Medulla oblongata (tissue), 1 donor: ENCODE results near the gene IRF8.
"Not testable (repeated sequence)": the region's sequence is repeated elsewhere in the genome, so short reads cannot be mapped to it uniquely, and the experiment has no call there.

Experiments used
- DNase-seq: peaks from one replicate; pipeline ENCODE4 v3.0.0-alpha.2; 2015; ENCODE audit errors: extremely low spot score

Gene IRF8, protein sequence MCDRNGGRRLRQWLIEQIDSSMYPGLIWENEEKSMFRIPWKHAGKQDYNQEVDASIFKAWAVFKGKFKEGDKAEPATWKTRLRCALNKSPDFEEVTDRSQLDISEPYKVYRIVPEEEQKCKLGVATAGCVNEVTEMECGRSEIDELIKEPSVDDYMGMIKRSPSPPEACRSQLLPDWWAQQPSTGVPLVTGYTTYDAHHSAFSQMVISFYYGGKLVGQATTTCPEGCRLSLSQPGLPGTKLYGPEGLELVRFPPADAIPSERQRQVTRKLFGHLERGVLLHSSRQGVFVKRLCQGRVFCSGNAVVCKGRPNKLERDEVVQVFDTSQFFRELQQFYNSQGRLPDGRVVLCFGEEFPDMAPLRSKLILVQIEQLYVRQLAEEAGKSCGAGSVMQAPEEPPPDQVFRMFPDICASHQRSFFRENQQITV

DNA sequence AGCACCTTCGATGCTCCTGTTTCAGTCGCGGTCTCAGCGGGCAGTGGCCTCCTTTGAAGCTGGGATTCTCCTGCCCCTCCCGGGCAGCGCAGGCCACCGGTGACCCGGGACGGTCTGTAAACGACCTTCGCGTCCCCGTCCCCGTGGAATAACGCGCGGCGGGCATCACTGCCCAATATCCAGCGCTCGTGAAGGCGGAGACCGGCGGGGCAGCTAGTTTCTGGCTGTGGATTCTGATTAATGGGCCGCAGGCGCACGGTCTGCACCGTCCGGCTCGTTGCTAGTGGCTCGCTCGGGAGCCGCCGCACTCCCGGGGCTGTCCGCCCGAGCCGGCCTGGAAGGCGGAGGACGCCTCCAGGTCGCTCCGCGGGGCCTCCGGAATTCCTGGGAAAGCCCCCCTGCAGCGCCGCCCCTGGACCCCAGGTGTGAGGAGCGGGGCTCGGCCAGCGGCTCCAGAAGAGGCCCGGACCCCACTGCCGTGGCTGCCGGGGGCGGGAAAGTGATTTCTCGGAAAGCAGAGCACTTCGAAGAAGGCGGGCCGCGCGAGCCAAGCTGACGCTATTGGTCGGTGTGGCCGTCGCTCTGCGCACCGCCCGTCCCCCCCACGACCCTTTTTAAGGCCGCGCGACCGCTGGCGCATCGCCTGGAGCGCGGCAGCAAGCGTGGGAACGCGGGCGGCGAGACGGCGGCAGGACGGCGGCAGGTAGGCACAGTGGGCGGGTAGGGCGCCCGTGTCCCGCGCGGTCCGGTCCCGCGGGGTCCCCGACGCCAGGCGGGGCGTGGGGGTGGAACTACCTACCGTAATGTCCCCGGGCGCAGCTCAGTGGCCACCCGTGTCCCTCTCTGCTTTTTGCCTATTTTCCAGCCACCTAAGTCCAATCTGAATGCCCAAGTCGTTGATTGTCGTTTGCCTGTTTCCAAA lies at the start of gene IRF8:
TSS of gene IRF8 (plus strand) at position 642 of the 922 bp plus-strand sequence. CDS start 3,854 bp downstream, outside the sequence.
- DNase-seq: peak; percentile 65

DNA sequence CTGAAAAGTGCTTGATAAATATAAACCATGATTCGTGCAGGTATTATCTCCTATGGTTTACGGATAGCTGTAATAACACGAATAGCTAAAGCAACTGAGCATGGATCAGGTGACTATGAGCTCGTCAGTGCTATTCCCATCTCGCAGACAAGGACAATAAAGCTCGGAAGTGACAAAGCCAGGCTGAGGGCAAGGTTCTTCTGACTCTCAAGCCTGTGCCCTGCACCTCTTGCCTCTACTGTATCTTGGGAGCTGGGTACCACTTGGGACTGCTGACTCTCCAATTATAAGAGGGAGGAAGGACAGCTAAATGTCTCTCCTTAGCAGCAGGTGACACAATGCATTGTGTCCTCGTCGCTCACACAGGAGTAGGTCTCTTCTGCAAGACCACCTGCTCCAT lies 49.6 kb upstream of the IRF8 start:
- DNase-seq: no peak

DNA sequence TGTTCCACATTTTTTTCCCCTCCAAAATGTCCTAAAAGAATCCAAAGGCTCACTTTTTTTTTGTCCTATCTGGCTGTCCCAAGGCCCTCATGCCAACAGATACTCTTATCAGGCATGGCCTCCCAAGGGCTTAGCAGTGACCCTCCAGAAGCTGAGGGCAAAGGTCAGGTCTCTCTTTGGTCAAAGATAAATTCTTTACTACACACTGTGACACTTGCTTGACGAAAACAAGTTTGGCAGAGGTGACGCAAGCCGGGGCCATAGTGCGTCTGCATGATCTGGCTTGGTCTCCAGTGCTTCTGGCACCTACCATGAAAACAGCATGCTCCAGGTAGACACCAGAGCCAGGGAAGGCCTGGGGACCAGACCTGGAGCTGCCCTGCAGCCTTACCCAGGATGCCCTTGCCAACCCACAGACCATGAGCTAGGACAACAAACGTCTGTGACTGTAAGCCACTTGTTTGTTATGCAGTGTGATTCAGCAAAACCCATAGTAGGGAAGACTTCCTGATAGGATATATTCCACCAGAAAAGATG lies 48.5 kb upstream of the IRF8 start:
- no peak for DNase-seq

DNA sequence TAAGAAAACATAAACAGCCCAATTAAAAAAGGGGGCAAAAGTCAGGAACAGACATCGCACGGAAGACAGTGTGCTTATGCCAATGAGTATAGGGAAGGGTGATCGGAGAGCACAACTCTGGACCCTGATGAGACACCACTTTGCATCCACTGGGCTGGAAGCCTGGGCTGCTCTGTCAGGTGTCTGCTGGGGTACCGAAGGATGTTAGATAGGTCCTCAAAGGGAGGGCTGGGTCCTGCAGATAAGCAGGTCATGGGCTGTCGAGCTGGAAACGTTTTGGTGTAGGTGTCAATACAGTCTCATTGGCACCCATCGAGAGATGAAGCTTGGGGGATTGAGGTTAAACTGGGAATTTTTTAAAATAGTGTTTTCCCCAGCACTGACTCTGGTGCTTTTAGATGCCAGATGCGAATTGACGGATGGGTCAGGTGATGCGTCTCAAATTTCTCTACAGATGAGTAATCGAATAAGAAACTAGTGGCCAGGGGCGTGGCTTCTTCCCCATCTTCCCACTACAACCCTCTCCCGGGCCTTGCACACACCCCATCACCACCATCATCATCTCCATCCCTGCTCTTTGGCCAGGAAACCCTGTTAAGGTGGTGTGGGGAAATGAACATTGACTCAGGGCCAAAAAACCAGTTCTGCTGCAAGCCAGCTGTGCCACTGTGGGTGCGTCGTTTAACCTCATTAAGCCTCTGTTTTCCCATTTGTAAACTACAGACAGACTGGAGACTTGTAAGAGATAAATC lies 47.8 kb upstream of the IRF8 start:
- no peak for DNase-seq

DNA sequence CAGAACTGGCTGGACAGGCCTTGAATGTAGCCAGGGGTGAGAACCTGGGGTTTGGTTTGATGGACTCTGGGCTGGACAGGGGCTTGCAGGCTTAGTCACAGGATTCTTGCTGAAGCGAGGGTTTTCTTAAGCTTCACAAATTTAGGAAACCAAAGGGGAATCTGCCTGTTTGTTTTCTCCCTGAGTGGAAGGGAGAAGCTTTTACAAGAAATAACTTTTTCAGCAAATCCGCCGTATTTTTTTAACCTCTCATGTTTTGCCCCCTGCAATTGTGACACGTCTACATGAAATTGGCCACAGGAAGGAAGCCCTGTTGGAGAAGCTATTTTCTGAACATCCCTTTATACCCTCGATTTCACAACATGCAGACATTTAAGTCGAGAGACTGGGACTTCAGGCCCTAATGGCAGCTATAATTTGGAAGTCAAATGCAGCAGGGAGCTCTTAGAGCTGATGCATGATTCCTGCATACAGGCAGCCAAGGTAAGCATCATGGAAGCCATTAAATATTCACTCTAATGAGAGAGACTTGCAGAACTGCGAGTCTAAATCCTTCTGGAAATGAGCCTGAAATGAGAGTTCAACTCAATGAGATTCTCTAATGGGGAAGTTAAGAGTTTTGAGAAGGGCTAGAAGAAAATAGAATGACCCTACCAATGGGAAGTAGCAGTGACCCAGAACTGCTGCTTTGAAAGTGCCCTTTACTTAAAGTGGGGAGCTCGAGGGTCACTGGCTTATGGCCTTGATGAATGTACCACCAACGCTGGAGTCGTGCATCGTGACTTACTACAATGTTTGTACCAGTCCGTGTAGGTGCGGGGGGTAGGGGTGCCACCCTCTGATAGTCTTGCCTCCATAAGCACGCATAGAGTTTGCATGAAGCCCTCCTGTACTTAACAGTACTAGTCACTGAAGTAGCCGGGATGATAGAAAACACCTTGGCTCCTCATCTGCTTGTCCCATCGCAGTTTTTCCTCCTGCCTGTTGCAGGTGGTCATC lies 45.1 kb upstream of the IRF8 start:
- DNase-seq: peak; percentile 82

DNA sequence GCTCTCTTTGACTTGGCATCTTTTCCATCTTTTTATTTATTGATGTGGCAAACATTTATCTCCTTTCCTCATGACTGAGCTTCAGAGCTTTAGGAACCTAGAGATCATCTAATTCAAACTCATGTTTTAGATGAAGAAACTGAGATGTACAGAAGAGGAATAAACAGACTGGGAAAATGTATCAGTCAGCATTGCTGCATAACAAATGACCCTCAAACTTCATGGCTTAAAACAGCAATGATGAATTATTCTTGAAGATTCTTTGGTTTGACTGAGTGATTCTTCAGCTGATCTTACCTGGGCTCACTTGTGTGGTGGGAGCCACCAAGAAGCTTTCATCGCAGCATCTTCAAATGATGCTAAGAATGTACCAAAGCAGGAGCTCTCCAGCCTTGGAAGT lies 44.0 kb upstream of the IRF8 start:
- no peak for DNase-seq

DNA sequence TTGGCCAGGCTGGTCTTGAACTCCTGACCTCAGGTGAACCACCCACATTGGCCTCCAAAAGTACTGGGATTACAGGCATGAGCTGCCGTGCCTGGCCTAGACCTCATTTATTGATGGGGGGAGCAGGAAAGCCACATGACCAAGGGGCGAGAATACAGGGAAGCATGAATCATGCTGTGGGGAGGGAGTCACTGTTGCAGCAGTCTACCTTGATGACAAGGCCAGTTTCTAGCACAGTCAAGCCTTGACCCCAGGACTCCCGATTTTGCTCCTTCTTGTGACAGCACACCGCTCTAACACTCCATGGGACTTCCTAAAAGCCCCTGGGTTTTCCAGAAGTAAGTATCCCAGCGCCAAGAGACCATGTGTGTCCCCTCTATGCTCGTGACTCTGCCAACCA lies 42.9 kb upstream of the IRF8 start:
- DNase-seq: no peak

DNA sequence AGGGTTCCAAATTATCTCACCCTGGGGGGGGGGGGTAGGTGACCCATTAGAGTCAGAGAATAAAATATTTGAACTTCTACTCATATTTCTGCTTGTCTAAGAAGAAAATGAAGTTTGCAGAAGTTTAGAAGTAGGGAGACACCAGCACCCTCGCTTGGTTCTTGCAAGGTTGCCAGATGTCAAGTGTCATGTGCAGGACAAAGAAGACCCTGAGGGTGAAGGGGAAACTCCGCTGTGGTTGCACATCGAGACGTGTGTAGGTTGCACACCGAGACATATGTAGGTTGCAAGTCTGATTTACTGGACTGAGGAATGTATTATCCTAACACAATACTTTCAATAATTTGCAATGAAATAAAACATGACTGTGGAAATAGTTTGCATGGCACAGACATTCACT lies 42.4 kb upstream of the IRF8 start:
- no peak for DNase-seq

DNA sequence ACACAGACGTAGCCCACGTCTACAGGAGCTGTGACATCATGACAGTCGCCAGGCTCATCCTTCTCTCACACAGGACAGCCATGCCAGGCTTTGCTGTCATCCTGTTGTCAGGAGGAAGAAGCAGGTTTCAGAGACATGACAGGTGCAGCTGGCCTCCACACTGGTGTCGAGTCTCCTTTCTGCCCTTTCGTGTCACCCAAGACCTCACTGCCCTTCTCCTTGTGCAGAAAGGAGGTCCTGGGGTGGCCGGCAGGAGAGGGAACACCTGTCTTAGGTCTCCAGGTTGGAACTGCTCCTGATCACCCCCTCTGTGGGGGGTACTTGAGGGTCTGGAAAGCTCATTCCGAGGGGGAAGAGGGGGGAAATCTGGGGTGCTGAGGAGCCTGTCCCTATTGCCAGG lies 41.6 kb upstream of the IRF8 start:
- DNase-seq: no peak

DNA sequence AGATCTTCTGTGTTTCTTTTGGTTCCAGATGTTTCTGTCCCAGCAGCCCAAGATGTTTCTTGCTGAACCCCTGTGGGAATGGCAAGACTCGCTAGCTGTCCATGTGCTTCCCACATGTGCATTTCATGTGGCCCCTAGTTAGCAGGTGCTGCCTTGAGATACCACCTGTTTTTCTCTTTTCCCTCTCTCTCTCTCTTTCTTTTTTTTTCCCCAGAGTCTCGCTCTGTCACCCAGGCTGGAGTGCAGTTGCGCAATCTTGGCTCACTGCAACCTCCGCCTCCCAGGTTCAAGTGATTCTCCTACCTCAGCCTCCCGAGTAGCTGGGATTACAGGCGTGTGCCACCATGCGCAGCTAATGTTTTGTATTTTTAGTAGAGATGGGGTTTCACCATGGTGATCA lies 40.4 kb upstream of the IRF8 start:
- not testable (repeated sequence) for DNase-seq

DNA sequence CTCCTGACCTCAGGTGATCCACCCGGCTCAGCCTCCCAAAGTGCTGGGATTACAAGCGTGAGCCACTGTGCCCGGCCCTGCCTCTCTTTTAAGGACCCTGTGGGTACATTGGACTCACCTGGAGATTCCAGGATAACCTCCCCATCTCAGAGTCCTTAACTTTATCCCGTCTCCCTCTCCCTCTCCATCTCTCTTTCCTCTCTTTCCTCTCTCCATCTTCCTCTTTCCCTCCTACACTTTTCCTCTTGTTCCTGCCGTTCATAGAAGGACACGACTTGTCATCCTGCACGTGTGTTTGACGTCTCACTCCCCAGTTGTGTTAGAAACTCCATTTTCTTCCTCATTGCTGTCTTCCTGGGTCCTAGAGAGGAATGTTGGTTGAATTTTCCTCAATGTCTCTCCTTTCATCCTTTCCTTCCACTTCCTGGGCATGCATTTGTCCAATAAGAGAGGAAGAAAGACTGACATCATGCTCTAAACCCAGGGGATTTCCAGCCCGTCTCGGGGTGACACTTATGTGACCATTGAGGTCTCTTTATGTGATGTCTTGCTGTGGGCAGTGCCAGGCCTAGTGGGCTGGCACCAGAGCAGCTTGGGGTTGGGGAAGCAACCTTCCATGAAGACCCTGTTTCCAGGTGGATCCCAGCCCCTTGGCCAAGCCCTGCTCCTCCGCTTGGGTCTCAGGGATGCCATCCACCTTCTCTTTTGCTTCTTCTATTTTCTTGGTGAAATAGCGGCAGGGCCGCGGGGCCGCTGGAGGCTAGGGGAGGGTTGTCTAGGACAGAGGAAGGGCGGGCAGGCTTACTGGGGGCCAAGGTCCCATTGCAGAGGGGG lies 39.8 kb upstream of the IRF8 start:
- DNase-seq: no peak

DNA sequence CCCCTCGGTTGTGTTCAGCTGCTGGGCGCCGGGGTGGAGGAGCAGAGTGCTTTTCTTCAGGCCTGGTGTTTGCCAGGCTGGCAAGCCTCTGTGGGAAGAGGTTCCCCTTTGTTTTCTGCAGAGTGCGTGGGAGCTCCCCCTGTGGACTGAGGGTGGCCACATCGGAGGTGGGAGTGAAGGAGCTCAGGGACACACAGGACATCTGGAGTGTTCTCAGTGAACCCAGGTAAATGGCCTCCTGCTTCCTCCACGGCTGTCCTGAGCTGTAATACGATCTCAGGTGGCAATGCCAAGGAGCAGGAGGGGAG lies 39.2 kb upstream of the IRF8 start:
- DNase-seq: no peak

DNA sequence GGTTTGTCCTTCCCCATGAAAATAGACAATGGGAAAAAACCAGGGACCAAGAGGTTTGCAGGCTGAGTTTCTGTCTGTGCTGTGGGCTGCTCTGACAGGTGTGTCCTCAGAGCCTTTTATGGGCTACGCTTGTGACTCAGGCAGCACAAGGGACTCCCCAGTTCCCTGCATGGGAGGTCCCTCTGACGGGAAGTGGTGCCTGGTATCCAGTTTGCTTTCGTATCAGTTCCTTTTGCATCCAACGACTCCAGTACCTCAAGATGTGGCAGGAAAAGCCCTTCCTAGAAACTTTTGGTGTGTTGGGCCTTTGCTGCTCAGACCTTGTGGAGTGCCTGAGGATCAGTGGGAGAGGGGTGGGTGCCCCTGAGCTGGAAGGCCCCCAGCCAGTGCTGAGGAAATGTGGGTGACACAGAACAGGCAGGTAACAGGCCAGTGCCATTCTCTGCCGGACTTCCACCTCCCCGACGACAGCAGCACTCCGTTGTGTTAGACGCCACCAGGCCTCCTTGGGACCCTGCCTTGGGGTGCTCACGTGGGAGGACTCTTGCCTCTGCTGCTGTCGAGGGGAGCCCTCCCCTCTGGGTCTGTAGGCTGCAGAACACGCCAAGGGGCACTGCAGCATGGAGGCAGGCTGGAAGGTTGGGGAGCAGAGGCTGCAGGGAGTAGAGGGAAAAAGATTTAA lies 38.4 kb upstream of the IRF8 start:
- no peak for DNase-seq

DNA sequence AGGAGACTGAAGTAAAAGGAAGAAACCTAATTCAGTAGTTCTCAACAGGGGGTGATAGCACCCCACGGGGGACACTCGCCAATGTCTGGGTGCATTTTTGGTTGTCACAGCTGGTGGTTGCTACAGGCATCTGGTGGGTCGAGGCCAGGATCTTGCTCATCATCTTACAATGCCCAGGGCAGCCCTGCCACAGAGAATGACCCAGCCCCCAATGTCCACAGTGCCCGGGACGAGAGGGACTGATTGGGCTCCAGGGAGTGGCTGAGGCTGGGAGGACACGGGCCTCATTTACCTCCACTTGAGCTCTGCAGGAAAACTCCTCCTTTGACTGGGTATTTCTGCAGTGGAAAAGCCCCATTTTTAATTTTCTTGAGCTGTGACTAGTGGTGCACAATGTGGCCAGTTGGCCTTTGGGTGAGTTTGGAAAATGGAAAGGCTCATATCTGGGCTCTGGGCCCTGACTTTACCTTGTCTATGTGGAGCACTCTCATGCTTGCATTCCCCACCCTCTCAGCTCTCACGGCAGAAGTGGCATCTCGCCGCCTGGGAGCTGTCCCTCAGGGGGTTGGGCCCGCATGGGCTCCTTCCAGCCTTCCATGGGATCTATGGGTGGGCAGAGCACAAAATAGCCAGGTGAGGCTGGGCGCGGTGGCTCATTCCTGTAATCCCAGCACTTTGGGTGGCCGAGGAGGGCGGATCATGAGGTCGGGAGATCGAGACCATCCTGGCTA lies 37.7 kb upstream of the IRF8 start:
- DNase-seq: no peak

DNA sequence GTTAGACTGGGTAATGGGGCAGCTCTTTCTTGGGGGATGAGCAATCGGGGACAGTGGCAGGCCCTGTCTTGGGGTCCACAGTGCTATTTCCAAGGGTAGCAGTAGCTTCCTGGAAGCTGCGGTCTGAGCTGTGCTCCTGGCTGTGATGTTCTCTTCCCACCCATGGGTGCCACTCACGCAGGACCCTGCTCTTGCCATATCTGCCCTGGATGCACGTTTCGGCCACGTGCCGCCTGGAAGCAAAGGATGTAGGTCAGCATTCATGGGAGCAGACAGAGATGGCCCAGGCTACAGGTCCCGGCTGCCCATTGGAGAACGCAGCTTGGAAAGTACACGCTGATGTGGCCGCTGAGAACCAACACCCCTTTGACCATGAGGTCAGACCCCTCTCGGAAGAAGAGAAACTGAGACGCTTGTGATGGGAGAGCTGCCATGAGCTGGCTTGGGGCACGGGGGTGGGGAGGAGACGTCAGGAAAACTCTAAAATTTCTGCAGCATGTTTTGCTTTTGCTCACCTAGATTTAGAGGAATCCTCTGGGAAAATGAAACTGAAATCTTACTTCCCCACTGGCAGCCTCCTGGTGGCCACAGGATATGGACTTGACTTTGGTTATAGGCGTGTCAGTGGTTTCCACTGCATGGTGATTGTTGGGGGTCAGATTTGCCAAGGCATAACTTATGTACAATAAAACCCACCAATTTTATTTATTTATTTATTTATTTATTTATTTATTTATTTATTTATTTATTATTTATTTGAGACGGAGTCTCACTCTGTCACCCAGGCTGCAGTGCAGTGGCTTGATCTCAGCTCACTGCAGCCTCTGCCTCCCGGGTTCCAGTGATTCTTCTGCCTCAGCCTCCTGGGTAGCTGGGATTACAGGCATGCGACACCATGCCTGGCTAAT lies 36.2 kb upstream of the IRF8 start:
- no peak for DNase-seq

DNA sequence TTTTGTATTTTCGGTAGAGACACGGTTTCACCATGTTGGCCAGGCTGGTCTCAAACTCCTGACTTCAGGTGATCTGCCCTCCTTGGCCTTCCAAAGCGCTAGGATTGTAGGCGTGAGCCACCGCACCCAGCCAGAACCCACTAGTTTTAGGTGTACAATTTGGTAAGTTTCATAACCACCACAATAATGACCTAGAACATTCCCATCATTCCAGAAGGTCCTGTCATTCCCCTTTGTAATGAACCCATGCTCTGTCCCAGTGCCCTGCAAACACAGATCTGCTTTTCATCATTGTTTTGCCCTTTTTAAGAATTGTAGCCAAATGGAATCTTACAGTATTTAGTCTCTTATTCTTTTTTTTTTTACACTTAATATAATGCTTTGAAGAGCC lies 35.6 kb upstream of the IRF8 start:
- no peak for DNase-seq

DNA sequence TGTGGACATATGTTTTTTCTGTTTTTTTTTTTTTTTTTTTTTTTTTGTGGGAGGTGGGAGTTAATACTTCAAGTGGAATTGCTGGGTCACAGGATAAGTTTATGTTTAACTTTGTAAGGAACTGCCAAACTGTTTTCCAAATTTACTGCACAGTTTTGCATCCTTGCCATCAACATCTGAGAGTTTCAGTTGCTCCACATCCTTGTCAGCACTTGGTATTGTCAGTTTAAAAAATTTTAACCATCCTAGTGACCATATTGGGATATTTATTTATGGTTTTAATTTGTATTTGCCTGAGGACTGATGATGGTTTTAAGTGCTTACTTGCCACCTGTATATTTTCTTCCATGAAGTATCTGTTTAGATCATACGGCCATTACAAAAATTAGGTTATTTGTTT lies 34.0 kb upstream of the IRF8 start:
- no peak for DNase-seq

DNA sequence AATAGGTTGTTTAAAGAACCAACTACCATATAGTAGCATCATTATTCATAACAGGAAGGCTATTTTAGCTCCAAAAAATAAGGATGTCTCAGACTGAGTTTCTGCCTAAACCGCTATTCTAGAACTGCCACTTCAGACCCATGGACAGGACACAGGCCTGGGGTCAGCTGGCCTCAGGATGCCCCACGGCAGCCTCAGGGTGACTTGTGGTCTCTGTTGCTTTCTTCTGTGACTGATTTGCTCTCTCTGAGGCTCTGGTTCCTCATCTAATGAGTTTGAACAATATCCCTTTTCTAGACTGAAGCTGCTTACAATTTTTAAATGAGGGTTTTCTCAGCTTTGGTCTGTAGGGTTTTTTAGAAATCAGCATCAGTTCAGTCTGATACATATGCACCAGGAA lies 31.8 kb upstream of the IRF8 start:
- DNase-seq: no peak
